ENCODE results near the gene SRP9.

DNA sequence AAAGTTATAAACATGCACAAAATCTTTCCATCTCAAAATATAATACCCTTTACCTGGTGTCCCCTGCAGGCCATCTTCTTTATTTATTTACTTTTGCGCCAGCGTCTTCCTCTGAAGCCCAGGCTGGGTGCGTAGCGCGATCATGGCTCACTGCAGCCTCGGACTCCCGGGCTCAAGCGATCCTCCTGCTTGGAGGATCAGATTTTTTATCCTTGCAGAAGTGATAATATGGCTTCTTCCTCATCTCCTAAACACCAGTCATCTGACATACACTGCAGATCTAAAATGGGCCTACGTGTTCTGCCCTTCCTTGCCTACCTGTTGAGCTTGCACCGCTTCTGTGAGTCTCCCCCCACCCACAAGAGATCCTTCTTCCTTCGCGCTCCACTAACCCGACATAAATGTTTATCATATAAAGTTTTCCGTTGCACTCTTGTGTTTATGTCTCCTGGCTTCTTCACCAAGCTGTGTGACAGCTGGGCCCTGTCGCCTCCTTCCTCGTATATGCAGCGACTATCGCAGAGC lies 506 bp upstream of the SRP9 start:
- TF ChIP-seq, protein P1, sequence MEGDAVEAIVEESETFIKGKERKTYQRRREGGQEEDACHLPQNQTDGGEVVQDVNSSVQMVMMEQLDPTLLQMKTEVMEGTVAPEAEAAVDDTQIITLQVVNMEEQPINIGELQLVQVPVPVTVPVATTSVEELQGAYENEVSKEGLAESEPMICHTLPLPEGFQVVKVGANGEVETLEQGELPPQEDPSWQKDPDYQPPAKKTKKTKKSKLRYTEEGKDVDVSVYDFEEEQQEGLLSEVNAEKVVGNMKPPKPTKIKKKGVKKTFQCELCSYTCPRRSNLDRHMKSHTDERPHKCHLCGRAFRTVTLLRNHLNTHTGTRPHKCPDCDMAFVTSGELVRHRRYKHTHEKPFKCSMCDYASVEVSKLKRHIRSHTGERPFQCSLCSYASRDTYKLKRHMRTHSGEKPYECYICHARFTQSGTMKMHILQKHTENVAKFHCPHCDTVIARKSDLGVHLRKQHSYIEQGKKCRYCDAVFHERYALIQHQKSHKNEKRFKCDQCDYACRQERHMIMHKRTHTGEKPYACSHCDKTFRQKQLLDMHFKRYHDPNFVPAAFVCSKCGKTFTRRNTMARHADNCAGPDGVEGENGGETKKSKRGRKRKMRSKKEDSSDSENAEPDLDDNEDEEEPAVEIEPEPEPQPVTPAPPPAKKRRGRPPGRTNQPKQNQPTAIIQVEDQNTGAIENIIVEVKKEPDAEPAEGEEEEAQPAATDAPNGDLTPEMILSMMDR (IDR thresholded peaks at IDR 0.05), result no peak
- no peak for TF ChIP-seq POLR2A (IDR thresholded peaks at IDR 0.05)

Data from heart left ventricle (tissue), 13 donors.